H9 (cell line): Measurements from ENCODE around the gene WDR27. TPM values are rescaled to one million over a fixed set of nuclear protein-coding genes. Genes with fewer than 3 reads are reported as not detected.
A peak's percentile ranks its signal among the peaks of the same experiment; 100 is the strongest.

Experiments
- DNase-seq: peaks from one replicate; pipeline ENCODE4 v3.0.0-alpha.2; 2017
- H2AFZ ChIP-seq: one replicate; pipeline ENCODE4 v1.6.1; 2013; ENCODE audit warnings: mild to moderate bottlenecking, low read length, control low read depth, moderate library complexity
- H2AK5ac ChIP-seq: 2 replicates; pipeline ENCODE4 v1.6.1; 2013; ENCODE audit warnings: low read length, control low read depth, mixed read lengths; ENCODE audit not compliant: insufficient read length
- H2BK120ac ChIP-seq: one replicate; pipeline ENCODE4 v1.6.1; 2013; ENCODE audit warnings: low read depth, mild to moderate bottlenecking, low read length, control low read depth, inconsistent platforms; ENCODE audit not compliant: poor library complexity, severe bottlenecking
- H2BK12ac ChIP-seq: 2 replicates; pipeline ENCODE4 v1.6.1; 2013; ENCODE audit warnings: low read length, control low read depth, mixed read lengths, low read depth; ENCODE audit not compliant: insufficient read length
- H2BK15ac ChIP-seq: 2 replicates; pipeline ENCODE4 v1.6.1; 2013; ENCODE audit warnings: low read depth, low read length, control low read depth
- H2BK20ac ChIP-seq: one replicate; pipeline ENCODE4 v1.6.1; 2013; ENCODE audit warnings: low read depth, mild to moderate bottlenecking, low read length, control low read depth, inconsistent platforms; ENCODE audit not compliant: poor library complexity, severe bottlenecking
- H2BK5ac ChIP-seq: 2 replicates; pipeline ENCODE4 v1.6.1; 2013; ENCODE audit warnings: low read length, control low read depth, mixed read lengths; ENCODE audit not compliant: insufficient read length
- H3K14ac ChIP-seq: 2 replicates; pipeline ENCODE4 v1.6.1; 2013; ENCODE audit warnings: low read length, control low read depth; ENCODE audit not compliant: insufficient read depth
- H3K18ac ChIP-seq: 2 replicates; pipeline ENCODE4 v1.6.1; 2013; ENCODE audit warnings: low read depth, mild to moderate bottlenecking, mixed read lengths, low read length, control low read depth; ENCODE audit not compliant: insufficient read length
- H3K23ac ChIP-seq: 2 replicates; pipeline ENCODE4 v1.6.1; 2013; ENCODE audit warnings: low read length, control low read depth, mixed read lengths, low read depth; ENCODE audit not compliant: insufficient read length
- H3K23me2 ChIP-seq: 2 replicates; pipeline ENCODE4 v1.6.1; 2013; ENCODE audit warnings: low read depth, mild to moderate bottlenecking, mixed read lengths, low read length, control low read depth; ENCODE audit not compliant: insufficient read length, poor library complexity, severe bottlenecking
- H3K27ac ChIP-seq: 2 replicates; pipeline ENCODE4 v1.5.1; 2013; ENCODE audit warnings: low read length, control low read depth, mixed read lengths, low read depth; ENCODE audit not compliant: insufficient read length
- H3K27me3 ChIP-seq: 2 replicates; pipeline ENCODE4 v1.6.1; 2013; ENCODE audit warnings: low read length, control low read depth, inconsistent platforms; ENCODE audit not compliant: insufficient read depth
- H3K4ac ChIP-seq: 2 replicates; pipeline ENCODE4 v1.6.1; 2013; ENCODE audit warnings: low read depth, mild to moderate bottlenecking, control low read depth, inconsistent platforms, low read length, moderate library complexity
- H3K4me1 ChIP-seq: 2 replicates; pipeline ENCODE4 v1.6.1; 2013; ENCODE audit warnings: low read length, control low read depth, inconsistent platforms; ENCODE audit not compliant: insufficient read depth
- H3K4me2 ChIP-seq: 2 replicates; pipeline ENCODE4 v1.6.1; 2013; ENCODE audit warnings: low read length, control low read depth, mixed read lengths; ENCODE audit not compliant: insufficient read length, insufficient read depth
- H3K56ac ChIP-seq: 2 replicates; pipeline ENCODE4 v1.6.1; 2013; ENCODE audit warnings: low read depth, mild to moderate bottlenecking, mixed read lengths, low read length, control low read depth; ENCODE audit not compliant: insufficient read length
- H3K79me1 ChIP-seq: 2 replicates; pipeline ENCODE4 v1.6.1; 2013; ENCODE audit warnings: low read depth, mild to moderate bottlenecking, moderate library complexity, low read length, control low read depth, inconsistent platforms; ENCODE audit not compliant: insufficient read depth, poor library complexity, severe bottlenecking
- H3K79me2 ChIP-seq: 2 replicates; pipeline ENCODE4 v1.6.1; 2013; ENCODE audit warnings: low read length, control low read depth, inconsistent platforms; ENCODE audit not compliant: insufficient read depth
- H3K9ac ChIP-seq: 2 replicates; pipeline ENCODE4 v1.6.1; 2013; ENCODE audit warnings: low read length, control low read depth, mixed read lengths; ENCODE audit not compliant: insufficient read length; ENCODE audit errors: extremely low read depth
- H3K9me3 ChIP-seq: one replicate; pipeline ENCODE4 v1.6.1; 2013; ENCODE audit warnings: low read depth, low read length, inconsistent platforms; ENCODE audit not compliant: control insufficient read depth
- H3T11ph ChIP-seq: one replicate; pipeline ENCODE4 v1.6.1; 2013; ENCODE audit warnings: mild to moderate bottlenecking, low read length, control low read depth, inconsistent platforms
- H4K20me1 ChIP-seq: one replicate; pipeline ENCODE4 v1.6.1; 2013; ENCODE audit not compliant: control insufficient read depth, insufficient read length, insufficient read depth
- H4K5ac ChIP-seq: 2 replicates; pipeline ENCODE4 v1.6.1; 2013; ENCODE audit warnings: low read depth, mild to moderate bottlenecking, mixed read lengths, low read length, control low read depth; ENCODE audit not compliant: insufficient read length
- H4K8ac ChIP-seq: replicated peaks from 2 replicates; pipeline ENCODE4 v1.6.1; 2013; ENCODE audit warnings: low read length, control low read depth, mixed read lengths, low read depth; ENCODE audit not compliant: insufficient read length
- H4K91ac ChIP-seq: 2 replicates; pipeline ENCODE4 v1.6.1; 2013; ENCODE audit warnings: low read depth, mild to moderate bottlenecking, moderate library complexity, mixed read lengths, low read length, control low read depth; ENCODE audit not compliant: insufficient read length
- H3K27ac Mint-ChIP-seq, 3 experiments: 2 replicates in 2 of 3; 3 replicates in 1 of 3; pipeline ENCODE4 v1.8.0; 2020 to 2021; ENCODE audit warnings: mixed read lengths in 3 of 3, mild to moderate bottlenecking in 1 of 3, moderate library complexity in 1 of 3
- H3K27me3 Mint-ChIP-seq: 2 replicates; pipeline ENCODE4 v1.8.0; 2021; ENCODE audit warnings: low read depth, mild to moderate bottlenecking, moderate library complexity, mixed read lengths
- H3K36me3 Mint-ChIP-seq, 3 experiments: 2 replicates in 2 of 3; 3 replicates in 1 of 3; pipeline ENCODE4 v1.8.0; 2020 to 2021; ENCODE audit warnings: low read depth in 3 of 3, mixed read lengths in 3 of 3; ENCODE audit not compliant: insufficient read depth in 1 of 3
- H3K4me1 Mint-ChIP-seq, 2 experiments: 2 replicates each; pipeline ENCODE4 v1.8.0; 2020; ENCODE audit warnings: mixed read lengths in 2 of 2
- H3K4me3 Mint-ChIP-seq, 2 experiments: 2 replicates in 1 of 2; 3 replicates in 1 of 2; pipeline ENCODE4 v1.8.0; 2020 to 2021; ENCODE audit warnings: mild to moderate bottlenecking in 2 of 2, mixed read lengths in 2 of 2, moderate library complexity in 1 of 2
- H3K9me3 Mint-ChIP-seq, 2 experiments: 2 replicates in 1 of 2; 3 replicates in 1 of 2; pipeline ENCODE4 v1.8.0; 2020; ENCODE audit warnings: mild to moderate bottlenecking in 2 of 2, mixed read lengths in 2 of 2, moderate library complexity in 1 of 2
- CTCF ChIP-seq: fragments of 200-600 bp; sonication (generic); conservative IDR thresholded peaks from 3 replicates; pipeline ENCODE4 v1.8.0; 2021; ENCODE audit warnings: antibody characterized with exemption, mild to moderate bottlenecking
- WGBS: extraction: QIAGEN DNeasy Blood & Tissue Kit; methylation state at CpG from one replicate; pipeline ENCODE4 v1.1.7; 2013; ENCODE audit warnings: missing lambda C conversion rate, low lambda C conversion rate, mixed read lengths; ENCODE audit not compliant: insufficient read length; ENCODE audit errors: extremely low coverage; 5-methylcytosine and 5-hydroxymethylcytosine counted together
- total RNA-seq: library from RNA; stranded (reverse); gene quantifications from 2 replicates; pipeline ENCODE4 v1.2.1, GENCODE V29; 2021

Gene WDR27
- total RNA-seq, 1 experiment from 2014 or later: 48.7 TPM

GRCh38 chr6:169650959-169651292 lies 50.9 kb downstream of the WDR27 start:
- no peak overlapping the region for H2BK20ac ChIP-seq
- H4K5ac ChIP-seq: no peak overlapping the region
- Mint-ChIP-seq H3K4me3 (no peak overlapping the region), H3K9me3 (peaks cover 7 to 9% of the 10 kb centered on the region in 2 experiments; a peak in 2 of 5 replicates), H3K36me3 (peaks cover 28 to 52% (median 28%) of the 10 kb centered on the region in 3 experiments), H3K4me1 (peaks cover 2 to 6% of the 10 kb centered on the region in 2 experiments; a peak in 3 of 4 replicates), H3K27me3 (no peaks in the 10 kb centered on the region), H3K27ac (no peak overlapping the region)
- no peak overlapping the region for H3K27ac ChIP-seq
- no peak overlapping the region for H4K8ac ChIP-seq
- no peak overlapping the region for H3K23ac ChIP-seq
- no peak overlapping the region for H3T11ph ChIP-seq
- H3K9me3 ChIP-seq: peaks cover 9% of the 10 kb centered on the region
- no peak overlapping the region for H2BK12ac ChIP-seq
- DNase-seq: peak; percentile 18
- H3K56ac ChIP-seq: no peak overlapping the region
- H2AK5ac ChIP-seq: no peak overlapping the region
- H3K4ac ChIP-seq: no peak overlapping the region
- H3K18ac ChIP-seq: no peak overlapping the region
- no peaks in the 10 kb centered on the region for H3K79me1 ChIP-seq
- H2BK120ac ChIP-seq: no peak overlapping the region
- H3K27me3 ChIP-seq: no peaks in the 10 kb centered on the region
- H3K4me2 ChIP-seq: no peak overlapping the region
- no peak overlapping the region for H4K91ac ChIP-seq
- H3K4me1 ChIP-seq: no peaks in the 10 kb centered on the region
- no peak for TF ChIP-seq CTCF
- H3K9ac ChIP-seq: no peak overlapping the region
- H3K23me2 ChIP-seq: peaks cover 2% of the 10 kb centered on the region
- no peaks in the 10 kb centered on the region for H3K79me2 ChIP-seq
- H3K14ac ChIP-seq: no peak overlapping the region
- no peaks in the 10 kb centered on the region for H4K20me1 ChIP-seq
- no peak overlapping the region for H2BK5ac ChIP-seq
- no peak overlapping the region for H2AFZ ChIP-seq
- H2BK15ac ChIP-seq: no peak overlapping the region
- WGBS: no CpG with 5 or more reads among the region's 6 CpGs
